OCI-LY1 (cell line): ENCODE data around the gene SMYD3.

Experiments used
- CTCF ChIP-seq: fragments of 200-600 bp; sonication (generic), shearing (Covaris generic); IDR thresholded peaks from 2 replicates; pipeline ENCODE4 v1.5.1; 2017; ENCODE audit warnings: mild to moderate bottlenecking, antibody characterized with exemption, low read length, moderate library complexity, mixed read lengths
- EZH2 ChIP-seq: fragments of 200-600 bp; sonication (generic), shearing (Covaris generic); IDR thresholded peaks from 2 replicates; pipeline ENCODE4 v1.8.0; 2017; ENCODE audit warnings: borderline replicate concordance, mixed run types, mild to moderate bottlenecking, antibody characterized with exemption, low read length, moderate library complexity, mixed read lengths

- TF ChIP-seq CTCF (no peak), EZH2 (no peak)
Observed at GRCh38 chr1:246462986-246463385, 44.1 kb downstream of the SMYD3 start.
